Left lung (tissue), 10 donors: ENCODE results near the gene DMD. TPM values are rescaled to one million over a fixed set of nuclear protein-coding genes. Genes with fewer than 3 reads are reported as not detected.
"Not testable (repeated sequence)": the region's sequence is repeated elsewhere in the genome, so short reads cannot be mapped to it uniquely, and the experiment has no call there.

ENCODE experiments used
- ATAC-seq: fragments of 200-7000 bp; cut with Tn5 transposase; one replicate; pipeline ENCODE4 v1.9.1; 2020; ENCODE audit warnings: moderate library complexity
- DNase-seq, 4 donors: peaks; one replicate each; pipeline ENCODE4 v3.0.0-alpha.2; 2013 to 2020
- H3K27ac ChIP-seq, 2 donors: fragments of 200-600 bp; sonication (generic) in 1 of 2; one replicate each; pipeline versions ENCODE4 v1.5.0 to v1.8.0; 2020 to 2021
- H3K27me3 ChIP-seq, 2 donors: fragments of 200-600 bp; sonication (generic) in 1 of 2; one replicate each; pipeline versions ENCODE4 v1.5.0 to v1.8.0; 2020 to 2021
- H3K36me3 ChIP-seq, 2 donors: fragments of 200-600 bp; sonication (generic) in 1 of 2; one replicate each; pipeline versions ENCODE4 v1.5.0 to v1.8.0; 2020 to 2021
- H3K4me1 ChIP-seq, 2 donors: fragments of 200-600 bp; one replicate each; pipeline ENCODE4 v1.8.0; 2021
- H3K4me3 ChIP-seq, 2 donors: fragments of 200-600 bp; sonication (generic) in 1 of 2; one replicate each; pipeline versions ENCODE4 v1.5.0 to v1.8.0; 2020 to 2021; ENCODE audit warnings: mild to moderate bottlenecking in 1 of 2
- H3K9me3 ChIP-seq, 2 donors: fragments of 200-600 bp; sonication (generic) in 1 of 2; one replicate each; pipeline versions ENCODE4 v1.5.0 to v1.8.0; 2020 to 2021
- CTCF ChIP-seq, 2 donors: fragments of 200-600 bp; sonication (generic) in 1 of 2; IDR thresholded peaks; one replicate each; pipeline versions ENCODE4 v1.5.0 to v1.8.0; 2021; ENCODE audit warnings: antibody characterized with exemption in 2 of 2
- intact Hi-C, 2 donors: fragments of 100-400 bp; cut with DNase I; formaldehyde crosslinking; loops; one replicate each; pipeline versions ENCODE4 v1.11.2 to v1.14.2; 2022
- polyA plus RNA-seq, 6 donors: library from polyadenylated mRNA; unstranded; fragments of 120-200 nt; gene quantifications; one replicate each; pipeline ENCODE4 v1.2.1, GENCODE V29; 2013; ENCODE audit not compliant: insufficient read length in 6 of 6
- total RNA-seq, 2 donors: library from RNA; stranded (reverse); fragmentation: NEBNext Ultra II Directional; extraction: Animal tissue kit (Norgen Biotek cat#: 25700); gene quantifications; one replicate each; pipeline ENCODE4 v1.2.1, GENCODE V29; 2021
- donor health status: DM: no; HTN: yes; CAD: no.
- donor health status: DM: no; HTN: no; CAD: no.

DMD gene
- total and polyA plus RNA-seq, 8 donors = 16.6 to 68.8 (median 54.0) TPM

- TF ChIP-seq CTCF (IDR thresholded peaks at IDR 0.05) = no peak
- no peak for ATAC-seq
- intact Hi-C loops = no loop called here
- no peaks in the 10 kb centered on the region for H3K4me1 ChIP-seq
- H3K27me3 ChIP-seq = no peaks in the 10 kb centered on the region
- H3K9me3 ChIP-seq = no peaks in the 10 kb centered on the region
- no peak overlapping the region for H3K27ac ChIP-seq
- DNase-seq = no peak
- no peaks in the 10 kb centered on the region for H3K36me3 ChIP-seq
- H3K4me3 ChIP-seq = no peak overlapping the region
Measured at GRCh38 chrX:31397119-31397518, 1814.2 kb downstream of the DMD start.

- H3K4me3 ChIP-seq = no peak overlapping the region
- intact Hi-C loops = no loop called here
- H3K4me1 ChIP-seq = no peaks in the 10 kb centered on the region
- H3K27me3 ChIP-seq = no peaks in the 10 kb centered on the region
- no peak for TF ChIP-seq CTCF (IDR thresholded peaks at IDR 0.05)
- no peak overlapping the region for H3K27ac ChIP-seq
- ATAC-seq (no peak), DNase-seq (no peak)
- H3K9me3 ChIP-seq = no peaks in the 10 kb centered on the region
- H3K36me3 ChIP-seq = no peaks in the 10 kb centered on the region
Measured at GRCh38 chrX:31392513-31392912, 1818.8 kb downstream of the DMD start.

GRCh38 chrX:31388946-31389345 lies 1822.4 kb downstream of the DMD start:
- intact Hi-C loops = no loop called here
- no peak for ATAC-seq
- peak in 2 of 4 donors; percentile 12 to 21 for DNase-seq
- TF ChIP-seq CTCF (IDR thresholded peaks at IDR 0.05) = no peak
- no peaks in the 10 kb centered on the region for H3K4me1 ChIP-seq
- no peak overlapping the region for H3K4me3 ChIP-seq
- H3K36me3 ChIP-seq = no peaks in the 10 kb centered on the region
- no peaks in the 10 kb centered on the region for H3K27me3 ChIP-seq
- H3K9me3 ChIP-seq = no peaks in the 10 kb centered on the region
- no peak overlapping the region for H3K27ac ChIP-seq

- ATAC-seq (no peak), DNase-seq (no peak)
- Histone ChIP-seq H3K27me3 (no peaks in the 10 kb centered on the region), H3K4me1 (no peaks in the 10 kb centered on the region), H3K9me3 (no peaks in the 10 kb centered on the region), H3K36me3 (no peaks in the 10 kb centered on the region), H3K4me3 (no peak overlapping the region), H3K27ac (no peak overlapping the region)
- intact Hi-C loops = no loop called here
- TF ChIP-seq CTCF (IDR thresholded peaks at IDR 0.05) = no peak
Measured at GRCh38 chrX:31384471-31384870, 1826.9 kb downstream of the DMD start.

- H3K27ac ChIP-seq = no peak overlapping the region
- no peaks in the 10 kb centered on the region for H3K36me3 ChIP-seq
- ATAC-seq (no peak), DNase-seq (no peak)
- intact Hi-C loops = no loop called here
- H3K9me3 ChIP-seq = no peaks in the 10 kb centered on the region
- no peaks in the 10 kb centered on the region for H3K27me3 ChIP-seq
- H3K4me3 ChIP-seq = no peak overlapping the region
- no peak for TF ChIP-seq CTCF (IDR thresholded peaks at IDR 0.05)
- no peaks in the 10 kb centered on the region for H3K4me1 ChIP-seq
Measured at GRCh38 chrX:31383991-31384390, 1827.4 kb downstream of the DMD start.

- ATAC-seq, H3K27ac ChIP-seq, DNase-seq, H3K27me3 ChIP-seq, H3K9me3 ChIP-seq, H3K4me1 ChIP-seq, intact Hi-C loops, H3K36me3 ChIP-seq, H3K4me3 ChIP-seq: not testable (repeated sequence)
Measured at GRCh38 chrX:31378973-31379372, 1832.4 kb downstream of the DMD start.

- H3K27me3 ChIP-seq, intact Hi-C loops, ATAC-seq, H3K9me3 ChIP-seq, H3K27ac ChIP-seq, H3K36me3 ChIP-seq, H3K4me3 ChIP-seq, DNase-seq, H3K4me1 ChIP-seq: not testable (repeated sequence)
Measured at GRCh38 chrX:31377821-31378220, 1833.5 kb downstream of the DMD start.
